A673 (cell line): ENCODE measurements around the gene ERCC6. TPM values are rescaled to one million over a fixed set of nuclear protein-coding genes. Genes with fewer than 3 reads are reported as not detected.
A peak's percentile ranks its signal among the peaks of the same experiment; 100 is the strongest.

Source experiments
- BruUV-seq: library from RNA; stranded (reverse); fragments of 400-500 nt; replicated peaks from 2 replicates; lab custom pipeline; 2021; lab: Mats Ljungman, UMichigan
- CTCF ChIA-PET: fragments of 300-600 bp; sonication (Branson Sonifier 250); formaldehyde crosslinking; loops from one replicate; lab custom pipeline; 2022; ENCODE audit warnings: antibody characterized with exemption; lab: Charles Lee
- POLR2A ChIA-PET: fragments of 300-600 bp; sonication (Branson Sonifier 250); formaldehyde crosslinking; loops from one replicate; lab custom pipeline; 2022; ENCODE audit warnings: antibody characterized with exemption; ENCODE audit not compliant: low non-redundant PET; lab: Charles Lee
- DNase-seq: peaks from one replicate; pipeline ENCODE4 v3.0.0-alpha.2; 2015; ENCODE audit warnings: low spot score
- H3K27ac ChIP-seq: fragments of 200-600 bp; sonication (generic); 2 replicates; pipeline ENCODE4 v1.5.1; 2016; ENCODE audit warnings: mixed run types, low read depth, mild to moderate bottlenecking, mixed read lengths, antibody characterized with exemption, low read length; ENCODE audit not compliant: poor library complexity, severe bottlenecking
- H3K27me3 ChIP-seq: fragments of 200-600 bp; sonication (generic); replicated peaks from 2 replicates; pipeline ENCODE4 v1.6.1; 2017; ENCODE audit warnings: mixed run types, low read depth, mild to moderate bottlenecking, mixed read lengths, antibody characterized with exemption, low read length; ENCODE audit not compliant: insufficient read depth, poor library complexity
- H3K36me3 ChIP-seq: fragments of 200-600 bp; sonication (generic); 2 replicates; pipeline ENCODE4 v1.6.1; 2016; ENCODE audit warnings: mixed run types, mild to moderate bottlenecking, mixed read lengths, antibody characterized with exemption, low read length; ENCODE audit not compliant: insufficient read depth, poor library complexity, severe bottlenecking
- H3K4me1 ChIP-seq: fragments of 200-600 bp; sonication (generic); 2 replicates; pipeline ENCODE4 v1.6.1; 2017; ENCODE audit warnings: mixed run types, mild to moderate bottlenecking, mixed read lengths, antibody characterized with exemption, low read length; ENCODE audit not compliant: insufficient read depth, poor library complexity, severe bottlenecking
- H3K4me3 ChIP-seq: fragments of 200-600 bp; sonication (generic); 2 replicates; pipeline ENCODE4 v1.5.1; 2016; ENCODE audit warnings: low read depth, mixed run types, mild to moderate bottlenecking, mixed read lengths, low read length; ENCODE audit not compliant: poor library complexity, severe bottlenecking
- H3K9me3 ChIP-seq: fragments of 200-600 bp; sonication (generic); 2 replicates; pipeline ENCODE4 v1.6.1; 2016; ENCODE audit warnings: mixed run types, low read depth, mild to moderate bottlenecking, mixed read lengths, antibody characterized with exemption, low read length; ENCODE audit not compliant: poor library complexity, severe bottlenecking
- EZH2 ChIP-seq: fragments of 200-600 bp; sonication (generic); IDR thresholded peaks from 2 replicates; pipeline ENCODE4 v1.6.1; 2017; ENCODE audit warnings: borderline replicate concordance, low read depth, mild to moderate bottlenecking, mixed read lengths, antibody characterized with exemption, low read length; ENCODE audit not compliant: poor library complexity, severe bottlenecking
- intact Hi-C: fragments of 100-400 bp; cut with micrococcal nuclease; formaldehyde crosslinking; loops from one replicate; pipeline ENCODE4 v1.10.0; 2022; ENCODE audit not compliant: unreplicated experiment
- total RNA-seq: library from RNA; stranded (reverse); gene quantifications from 2 replicates; pipeline ENCODE4 v1.2.3, GENCODE V29; 2021
- TF ChIP-seq, protein P1 (sequence below): fragments of 300-800, 200-600 bp; sonication (generic); conservative IDR thresholded peaks from 2 replicates; pipeline ENCODE4 v1.5.1; 2017; ENCODE audit warnings: low read depth, mild to moderate bottlenecking, antibody characterized with exemption, low read length, moderate library complexity, mixed read lengths

Gene ERCC6
- total RNA-seq, 1 experiment from 2014 or later = 11.0 TPM

DNA sequence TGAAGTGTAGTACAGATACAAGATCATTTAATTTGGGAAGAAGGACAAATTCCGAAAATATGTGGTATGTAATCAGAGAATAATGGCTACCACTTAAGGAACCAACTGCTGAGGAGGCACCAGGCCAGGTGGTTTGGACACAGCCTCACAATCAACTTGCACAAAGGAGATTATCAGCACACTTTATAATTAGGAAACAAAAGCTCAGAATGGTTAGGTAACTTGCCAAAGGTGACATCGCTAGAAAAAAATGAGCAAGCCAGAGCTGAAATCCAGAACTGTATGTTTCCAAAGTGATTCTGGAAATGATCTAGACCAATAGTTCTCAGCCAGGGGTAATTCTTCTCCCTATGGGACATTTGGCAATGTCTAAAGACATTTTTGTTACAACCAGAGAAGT is 36.6 kb downstream of the ERCC6 start:
- H3K36me3 ChIP-seq = no peaks in the 10 kb centered on the region
- no peak overlapping the region for H3K27ac ChIP-seq
- no peaks in the 10 kb centered on the region for H3K27me3 ChIP-seq
- POLR2A ChIA-PET = no interaction called here
- H3K4me3 ChIP-seq = no peak overlapping the region
- DNase-seq = no peak
- intact Hi-C loops = no loop called here
- no peaks in the 10 kb centered on the region for H3K4me1 ChIP-seq
- CTCF ChIA-PET = no interaction called here
- no TSS peak for BruUV-seq
- H3K9me3 ChIP-seq = no peaks in the 10 kb centered on the region
- TF ChIP-seq EZH2 = no peak
- TF ChIP-seq, protein P1, sequence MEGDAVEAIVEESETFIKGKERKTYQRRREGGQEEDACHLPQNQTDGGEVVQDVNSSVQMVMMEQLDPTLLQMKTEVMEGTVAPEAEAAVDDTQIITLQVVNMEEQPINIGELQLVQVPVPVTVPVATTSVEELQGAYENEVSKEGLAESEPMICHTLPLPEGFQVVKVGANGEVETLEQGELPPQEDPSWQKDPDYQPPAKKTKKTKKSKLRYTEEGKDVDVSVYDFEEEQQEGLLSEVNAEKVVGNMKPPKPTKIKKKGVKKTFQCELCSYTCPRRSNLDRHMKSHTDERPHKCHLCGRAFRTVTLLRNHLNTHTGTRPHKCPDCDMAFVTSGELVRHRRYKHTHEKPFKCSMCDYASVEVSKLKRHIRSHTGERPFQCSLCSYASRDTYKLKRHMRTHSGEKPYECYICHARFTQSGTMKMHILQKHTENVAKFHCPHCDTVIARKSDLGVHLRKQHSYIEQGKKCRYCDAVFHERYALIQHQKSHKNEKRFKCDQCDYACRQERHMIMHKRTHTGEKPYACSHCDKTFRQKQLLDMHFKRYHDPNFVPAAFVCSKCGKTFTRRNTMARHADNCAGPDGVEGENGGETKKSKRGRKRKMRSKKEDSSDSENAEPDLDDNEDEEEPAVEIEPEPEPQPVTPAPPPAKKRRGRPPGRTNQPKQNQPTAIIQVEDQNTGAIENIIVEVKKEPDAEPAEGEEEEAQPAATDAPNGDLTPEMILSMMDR = no peak

- POLR2A ChIA-PET = no interaction called here
- CTCF ChIA-PET = no interaction called here
Measured at GRCh38 chr10:49500412-49500811, 38.5 kb downstream of the ERCC6 start.

GRCh38 chr10:49499305-49499851 is 39.5 kb downstream of the ERCC6 start:
- no peaks in the 10 kb centered on the region for H3K27me3 ChIP-seq
- POLR2A ChIA-PET = no interaction called here
- no peaks in the 10 kb centered on the region for H3K9me3 ChIP-seq
- intact Hi-C loops = no loop called here
- no peaks in the 10 kb centered on the region for H3K36me3 ChIP-seq
- no TSS peak for BruUV-seq
- no peak overlapping the region for H3K27ac ChIP-seq
- no peak overlapping the region for H3K4me3 ChIP-seq
- CTCF ChIA-PET = no interaction called here
- no peak for DNase-seq
- TF ChIP-seq EZH2 = no peak
- TF ChIP-seq, protein P1 = no peak
- H3K4me1 ChIP-seq = no peaks in the 10 kb centered on the region

More at GRCh38 chr10:49500412-49500811, 38.5 kb downstream of the ERCC6 start:
- Histone ChIP-seq H3K27ac (no peak overlapping the region), H3K36me3 (no peaks in the 10 kb centered on the region), H3K27me3 (no peaks in the 10 kb centered on the region), H3K4me3 (no peak overlapping the region), H3K9me3 (no peaks in the 10 kb centered on the region), H3K4me1 (no peaks in the 10 kb centered on the region)
- BruUV-seq = no TSS peak
- TF ChIP-seq EZH2 = no peak
- TF ChIP-seq, protein P1 = no peak
- peak; percentile 4 for DNase-seq
- intact Hi-C loops = no loop called here
